HG02970 (cell line): Measurements from ENCODE around the gene GLI3.
"Not testable (repeated sequence)": the region's sequence is repeated elsewhere in the genome, so short reads cannot be mapped to it uniquely, and the experiment has no call there.

ENCODE experiments used
- ATAC-seq: cut with Tn5 transposase; IDR thresholded peaks from one replicate; pipeline ENCODE4 v1.9.1; 2021; ENCODE audit warnings: mild to moderate bottlenecking, moderate library complexity, moderate number of reproducible peaks; ENCODE audit not compliant: unreplicated experiment, low FRiP score

GLI3 gene

GRCh38 chr7:42214060-42214679 lies 22.8 kb downstream of the GLI3 start:
- ATAC-seq = no peak

- no peak for ATAC-seq
These were observed 23.9 kb downstream of the GLI3 start for GRCh38 chr7:42213093-42213492.

- no peak for ATAC-seq
These were observed 24.4 kb downstream of the GLI3 start for GRCh38 chr7:42212541-42213090.

- ATAC-seq = no peak
These were observed 25.1 kb downstream of the GLI3 start for GRCh38 chr7:42211938-42212337.

- ATAC-seq = no peak
These were observed 26.2 kb downstream of the GLI3 start for GRCh38 chr7:42210779-42211178.

- ATAC-seq = no peak
These were observed 26.7 kb downstream of the GLI3 start for GRCh38 chr7:42210333-42210732.

- ATAC-seq = not testable (repeated sequence)
These were observed 27.9 kb downstream of the GLI3 start for GRCh38 chr7:42209085-42209484.

GRCh38 chr7:42208572-42208971 lies 28.4 kb downstream of the GLI3 start:
- ATAC-seq = no peak

GRCh38 chr7:42207420-42207819 lies 29.6 kb downstream of the GLI3 start:
- ATAC-seq = no peak

GRCh38 chr7:42203336-42203735 lies 33.7 kb downstream of the GLI3 start:
- ATAC-seq = no peak

- ATAC-seq = no peak
These were observed 34.4 kb downstream of the GLI3 start for GRCh38 chr7:42202601-42203000.

- ATAC-seq = no peak
These were observed 37.9 kb downstream of the GLI3 start for GRCh38 chr7:42198974-42199668.

- ATAC-seq = no peak
These were observed 38.7 kb downstream of the GLI3 start for GRCh38 chr7:42198296-42198695.

GRCh38 chr7:42197451-42197850 lies 39.6 kb downstream of the GLI3 start:
- ATAC-seq = no peak

- no peak for ATAC-seq
These were observed 42.8 kb downstream of the GLI3 start for GRCh38 chr7:42194238-42194637.

- no peak for ATAC-seq
These were observed 43.4 kb downstream of the GLI3 start for GRCh38 chr7:42193471-42194129.

- ATAC-seq = no peak
These were observed 44.1 kb downstream of the GLI3 start for GRCh38 chr7:42192851-42193461.

GRCh38 chr7:42192066-42192465 lies 44.9 kb downstream of the GLI3 start:
- ATAC-seq = no peak

- ATAC-seq = no peak
These were observed 47.5 kb downstream of the GLI3 start for GRCh38 chr7:42189535-42189934.

- no peak for ATAC-seq
These were observed 50.9 kb downstream of the GLI3 start for GRCh38 chr7:42186151-42186550.

- no peak for ATAC-seq
These were observed 51.3 kb downstream of the GLI3 start for GRCh38 chr7:42185726-42186125.
